ENCODE results near the gene PECR.
"Not testable (repeated sequence)": the region's sequence is repeated elsewhere in the genome, so short reads cannot be mapped to it uniquely, and the experiment has no call there.

Gene PECR

GRCh38 chr2:216103213-216103612 is 21.6 kb upstream of the PECR start:
- DNase-seq, result no peak

DNA sequence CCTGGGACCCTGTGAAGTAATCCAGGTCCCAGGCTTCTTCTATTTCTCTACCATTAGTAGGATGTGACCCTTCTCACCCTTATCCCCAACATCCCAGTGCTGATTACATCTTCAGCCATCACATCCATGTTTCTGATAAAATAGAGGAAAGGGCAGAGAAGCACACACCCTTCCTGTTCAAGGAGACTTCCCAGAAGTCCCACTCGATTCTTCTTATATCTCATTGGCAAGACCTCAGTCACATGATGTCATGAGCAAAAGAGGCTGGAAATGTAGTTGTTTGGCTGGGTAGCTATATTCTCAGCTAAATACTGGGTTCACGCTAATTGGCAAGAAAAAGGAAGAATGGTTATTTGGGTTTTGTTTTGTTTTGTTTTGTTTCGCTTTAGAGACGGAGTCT is 19.5 kb upstream of the PECR start:
- DNase-seq, result no peak

DNA sequence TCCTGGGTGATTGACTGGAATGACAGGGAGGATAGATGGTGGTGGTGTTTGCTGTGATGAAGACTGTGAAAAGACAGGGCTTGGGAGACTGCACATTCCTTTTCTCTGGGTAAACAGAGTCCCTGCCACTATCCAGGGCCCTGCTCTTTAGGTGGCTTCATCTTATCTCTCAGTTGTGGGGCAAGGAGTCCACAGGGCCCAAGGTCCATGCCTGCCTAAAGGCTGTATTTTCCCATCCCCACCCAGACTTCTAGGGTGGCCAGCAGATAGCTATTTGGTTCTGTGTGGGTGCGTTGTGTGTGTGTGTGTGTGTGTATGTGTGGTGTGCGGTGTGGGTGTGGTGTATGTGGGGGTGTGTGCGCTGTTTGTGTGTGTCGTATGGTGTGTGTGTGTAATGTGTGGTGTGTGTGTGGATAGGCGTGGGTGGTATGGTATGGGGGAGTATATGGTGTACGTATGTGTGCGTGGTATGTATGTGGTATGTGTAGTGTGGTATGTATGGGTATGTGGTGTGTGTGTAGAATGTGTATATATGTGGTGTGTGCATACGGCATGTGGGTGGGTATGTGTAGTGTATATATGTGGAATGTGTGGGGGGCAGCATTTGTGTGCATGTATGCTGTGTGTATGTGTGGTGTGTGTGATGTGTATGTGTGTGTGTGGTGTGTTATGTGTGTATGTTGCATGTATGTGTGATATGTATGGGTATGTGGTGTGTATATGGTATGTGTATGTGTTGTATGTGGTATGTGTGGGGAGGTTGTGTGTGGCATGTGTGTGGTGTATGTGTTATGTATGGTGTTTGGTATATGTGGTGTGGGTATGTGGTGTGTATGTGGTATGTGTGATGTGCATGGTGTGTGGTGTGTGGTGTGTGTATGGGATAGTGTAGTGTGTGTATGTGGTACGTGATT is 17.1 kb upstream of the PECR start:
- no peak for DNase-seq

- DNase-seq, result no peak
Measured at GRCh38 chr2:216094701-216095100, 13.1 kb upstream of the PECR start.

DNA sequence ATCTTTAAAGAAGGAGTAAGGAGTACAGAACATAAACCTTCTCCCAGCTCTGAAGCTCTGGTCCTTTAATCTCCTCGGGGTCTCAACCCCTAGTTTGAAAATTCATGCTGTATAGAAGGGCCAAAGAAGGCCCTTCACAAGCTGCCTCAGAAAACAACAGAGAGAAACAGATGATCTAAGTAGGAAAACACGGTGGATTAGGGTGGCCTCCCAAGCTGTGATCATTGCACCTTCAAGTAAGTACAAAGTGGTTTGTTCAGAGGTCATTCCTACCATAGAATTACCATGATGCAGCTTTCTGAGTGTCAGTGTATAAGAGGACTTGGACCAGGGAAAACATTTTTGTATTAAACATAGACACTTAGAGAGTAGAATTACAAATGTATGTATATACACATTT is 11.0 kb upstream of the PECR start:
- DNase-seq, result no peak

DNA sequence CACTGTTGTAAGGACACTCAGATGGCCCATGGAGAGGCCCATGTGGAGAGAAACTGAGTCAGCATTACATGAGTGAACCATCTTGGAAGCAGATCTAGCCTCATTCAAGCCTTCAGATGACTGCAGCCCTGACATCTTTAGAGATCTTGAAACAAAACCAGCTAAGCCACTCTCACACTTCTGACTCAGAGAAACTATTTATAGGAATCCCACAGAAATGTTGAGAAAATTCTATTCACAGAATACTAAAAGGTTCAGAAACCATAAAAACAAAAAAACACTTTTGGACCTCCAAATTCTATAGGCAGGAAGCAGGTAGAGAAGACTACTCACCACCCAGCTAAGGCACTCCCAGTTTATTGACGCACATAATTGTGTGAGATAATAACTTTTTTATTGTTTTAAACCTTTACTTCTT is 8.8 kb upstream of the PECR start:
- DNase-seq, result no peak

DNA sequence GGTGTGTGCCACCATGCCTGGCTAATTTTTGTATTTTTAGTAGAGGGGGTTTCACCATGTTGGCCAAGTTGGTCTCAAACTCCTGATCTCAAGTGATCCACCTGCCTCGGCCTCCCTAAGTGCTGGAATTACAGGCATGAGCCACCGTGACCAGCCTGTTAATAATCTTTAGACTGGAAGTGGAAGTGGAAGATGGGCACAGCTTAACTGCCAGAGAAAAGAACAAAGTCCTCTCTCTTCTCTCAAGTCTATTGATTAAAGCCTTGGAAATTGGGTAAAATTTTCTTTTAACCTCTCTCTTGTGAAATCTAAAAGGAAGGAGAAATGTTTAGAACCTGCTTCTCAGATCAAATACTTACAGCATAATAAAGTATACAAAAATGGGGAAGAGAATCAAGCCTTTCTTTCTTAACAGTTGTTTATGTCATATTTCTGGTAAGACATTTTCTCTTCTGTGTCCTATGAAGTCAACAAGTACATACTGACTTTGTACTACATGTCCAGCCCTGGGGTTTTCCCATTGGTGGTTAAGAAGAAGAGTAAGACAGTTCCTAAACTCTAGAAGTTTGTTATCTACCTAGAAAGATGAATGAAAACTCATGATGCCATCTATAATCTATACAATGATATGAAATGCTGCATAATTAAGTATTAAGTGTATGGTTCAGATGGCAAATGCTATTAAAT is 4.7 kb upstream of the PECR start:
- no peak for DNase-seq

- DNase-seq, result peak in 2 of 4 experiments; percentile 5 to 15
Measured at GRCh38 chr2:216084547-216084946, 2.9 kb upstream of the PECR start.

GRCh38 chr2:216083464-216084281 is 2.1 kb upstream of the PECR start:
- no peak for DNase-seq

GRCh38 chr2:216082805-216083204 is 1.2 kb upstream of the PECR start:
- DNase-seq, result no peak

- no peak for DNase-seq
Measured at GRCh38 chr2:216082117-216082711, 605 bp upstream of the PECR start.

- no peak for DNase-seq
Measured at GRCh38 chr2:216081012-216081411, 597 bp downstream of the PECR start.

- not testable (repeated sequence) for DNase-seq
Measured at GRCh38 chr2:216080048-216080447, 1.6 kb downstream of the PECR start.

GRCh38 chr2:216078776-216079175 is 2.8 kb downstream of the PECR start:
- DNase-seq, result no peak

- DNase-seq, result no peak
Measured at GRCh38 chr2:216075510-216076485, 5.8 kb downstream of the PECR start.

DNA sequence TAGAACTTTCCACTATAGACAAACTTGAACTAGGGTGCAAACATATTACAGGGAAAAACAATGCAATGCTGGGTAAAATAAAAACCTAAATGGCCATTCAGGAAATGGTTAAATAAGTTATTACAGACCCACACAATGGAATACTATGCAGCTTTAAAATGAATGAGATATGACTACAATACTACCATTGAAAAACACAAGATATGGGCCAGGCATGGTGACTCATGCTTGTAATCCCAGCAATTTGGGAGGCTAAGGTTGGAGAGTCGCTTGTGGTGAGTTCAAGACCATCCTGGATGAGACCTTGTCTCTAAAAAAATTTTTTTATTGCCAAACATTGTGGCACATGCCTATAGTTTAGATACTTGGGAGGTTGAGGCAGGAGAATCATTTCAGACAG is 6.8 kb downstream of the PECR start:
- DNase-seq, result no peak

GRCh38 chr2:216074380-216074779 is 7.2 kb downstream of the PECR start:
- DNase-seq, result no peak

GRCh38 chr2:216073773-216074172 is 7.8 kb downstream of the PECR start:
- no peak for DNase-seq

DNA sequence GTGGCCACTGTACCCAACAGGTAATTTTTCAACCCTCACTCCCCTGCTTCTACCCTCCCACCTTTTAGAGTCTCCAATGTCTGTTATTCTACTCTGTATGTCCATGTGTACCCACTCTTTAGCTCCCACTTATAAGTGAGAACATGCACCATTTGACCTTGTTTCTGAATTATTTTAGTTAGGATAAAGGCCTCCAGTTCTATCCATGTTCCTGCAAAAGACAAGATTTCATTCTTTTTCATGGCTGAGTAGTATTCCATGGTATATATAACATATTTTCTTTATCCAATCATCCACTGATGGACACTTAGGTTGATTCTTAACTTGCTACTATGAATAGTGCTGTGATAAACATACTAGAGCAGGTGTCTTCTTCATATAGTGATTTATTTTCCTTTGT is 9.1 kb downstream of the PECR start:
- no peak for DNase-seq

- no peak for DNase-seq
Measured at GRCh38 chr2:216071111-216071851, 10.3 kb downstream of the PECR start.

DNA sequence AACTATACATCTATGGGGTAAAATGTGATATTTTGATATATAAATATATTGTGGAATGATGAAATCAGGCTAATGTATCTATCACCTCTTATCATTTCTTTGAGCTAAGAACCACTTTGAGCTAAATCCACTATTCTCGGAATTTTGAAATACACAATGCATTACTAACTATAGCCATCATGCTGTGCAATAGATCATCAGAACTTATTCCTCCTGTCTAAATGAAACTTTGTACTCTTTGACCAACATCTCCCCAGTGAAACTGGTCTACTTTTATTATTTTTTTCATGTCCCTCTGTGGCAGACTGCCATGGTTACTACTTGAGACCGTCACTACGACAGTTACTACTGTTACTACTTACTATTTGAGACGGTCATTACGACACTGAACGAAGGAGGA is 11.4 kb downstream of the PECR start:
- no peak for DNase-seq
